ENCODE results near the gene MEGF11.

The MEGF11 gene

GRCh38 chr15:66046751-66047150 lies 206.8 kb downstream of the MEGF11 start:
- no peak for DNase-seq

GRCh38 chr15:66046326-66046725 lies 207.2 kb downstream of the MEGF11 start:
- DNase-seq = no peak

GRCh38 chr15:66045542-66045941 lies 208.0 kb downstream of the MEGF11 start:
- no peak for DNase-seq

- DNase-seq = no peak
Observed at GRCh38 chr15:66044837-66045236, 208.7 kb downstream of the MEGF11 start.

GRCh38 chr15:66043264-66043663 lies 210.3 kb downstream of the MEGF11 start:
- no peak for DNase-seq

GRCh38 chr15:66042624-66043023 lies 210.9 kb downstream of the MEGF11 start:
- no peak for DNase-seq

GRCh38 chr15:66041276-66041675 lies 212.3 kb downstream of the MEGF11 start:
- no peak for DNase-seq

GRCh38 chr15:66040211-66040892 lies 213.2 kb downstream of the MEGF11 start:
- no peak for DNase-seq

- no peak for DNase-seq
Observed at GRCh38 chr15:66039117-66039871, 214.3 kb downstream of the MEGF11 start.

- no peak for DNase-seq
Observed at GRCh38 chr15:66038387-66039116, 215.0 kb downstream of the MEGF11 start.

- no peak for DNase-seq
Observed at GRCh38 chr15:66036859-66037258, 216.7 kb downstream of the MEGF11 start.

GRCh38 chr15:66035901-66036300 lies 217.6 kb downstream of the MEGF11 start:
- DNase-seq = no peak

- DNase-seq = no peak
Observed at GRCh38 chr15:66033143-66033542, 220.4 kb downstream of the MEGF11 start.

GRCh38 chr15:66032006-66032405 lies 221.5 kb downstream of the MEGF11 start:
- DNase-seq = no peak

- no peak for DNase-seq
Observed at GRCh38 chr15:66030650-66031049, 222.9 kb downstream of the MEGF11 start.

- no peak for DNase-seq
Observed at GRCh38 chr15:66029650-66030049, 223.9 kb downstream of the MEGF11 start.

- DNase-seq = no peak
Observed at GRCh38 chr15:66027268-66027805, 226.2 kb downstream of the MEGF11 start.

- no peak for DNase-seq
Observed at GRCh38 chr15:66025972-66026371, 227.6 kb downstream of the MEGF11 start.

GRCh38 chr15:66025015-66025452 lies 228.5 kb downstream of the MEGF11 start:
- no peak for DNase-seq

GRCh38 chr15:66024116-66024515 lies 229.4 kb downstream of the MEGF11 start:
- no peak for DNase-seq

GRCh38 chr15:66023311-66023972 lies 230.1 kb downstream of the MEGF11 start:
- no peak for DNase-seq

GRCh38 chr15:66022163-66022525 lies 231.4 kb downstream of the MEGF11 start:
- DNase-seq = no peak

All from stimulated activated CD4-positive, alpha-beta T cell treated with anti-CD3 and anti-CD28 coated beads, Interleukin-4, amount 100 ng/mL, for 1 hour (primary cell).